Testis (tissue), 2 donors: ENCODE measurements around the gene RNH1.

Experiments used
- CTCF ChIP-seq, 3 experiments: fragments of 450-650 bp in 2 of 3; fragments of 200-600 bp in 1 of 3; sonication (generic) in 1 of 3; IDR thresholded peaks; one replicate each; pipeline ENCODE4 v1.5.1; 2016 to 2019; ENCODE audit warnings: antibody characterized with exemption in 3 of 3, mild to moderate bottlenecking in 2 of 3, moderate library complexity in 1 of 3
- POLR2A ChIP-seq: fragments of 450-650 bp; IDR thresholded peaks from one replicate; pipeline ENCODE4 v1.6.1; 2017; ENCODE audit warnings: antibody characterized with exemption, mild to moderate bottlenecking, moderate library complexity

DNA sequence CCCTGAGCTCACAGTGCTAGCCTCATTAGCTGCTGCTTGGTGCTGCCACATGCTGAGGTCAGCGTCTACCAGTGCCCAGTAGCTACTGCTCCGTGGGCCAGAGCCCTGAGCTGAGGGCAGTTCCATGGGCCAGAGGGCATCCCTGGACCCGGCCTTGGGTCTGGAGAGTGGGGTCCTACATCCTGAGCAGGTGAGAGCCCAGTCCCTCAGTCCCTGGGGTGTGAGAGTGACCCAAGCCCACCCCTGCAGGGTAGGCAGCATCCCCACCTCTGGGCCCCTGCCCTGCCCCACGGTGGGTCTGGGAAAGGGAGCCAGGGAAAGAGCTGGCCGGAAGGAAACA lies 43.7 kb upstream of the RNH1 start:
- TF ChIP-seq CTCF (IDR thresholded peaks at IDR 0.05) (no peak), POLR2A (no peak)
